COLO668 (cell line): ENCODE measurements around the gene DOCK2.
"Not testable (repeated sequence)": the region's sequence is repeated elsewhere in the genome, so short reads cannot be mapped to it uniquely, and the experiment has no call there.

Experiments used
- DNase-seq: peaks from one replicate; lab custom pipeline; 2025; ENCODE audit not compliant: unreplicated experiment; lab: John Stamatoyannopoulos, UW

The DOCK2 gene

GRCh38 chr5:169933127-169933526 is 296.1 kb downstream of the DOCK2 start:
- DNase-seq: no peak

DNA sequence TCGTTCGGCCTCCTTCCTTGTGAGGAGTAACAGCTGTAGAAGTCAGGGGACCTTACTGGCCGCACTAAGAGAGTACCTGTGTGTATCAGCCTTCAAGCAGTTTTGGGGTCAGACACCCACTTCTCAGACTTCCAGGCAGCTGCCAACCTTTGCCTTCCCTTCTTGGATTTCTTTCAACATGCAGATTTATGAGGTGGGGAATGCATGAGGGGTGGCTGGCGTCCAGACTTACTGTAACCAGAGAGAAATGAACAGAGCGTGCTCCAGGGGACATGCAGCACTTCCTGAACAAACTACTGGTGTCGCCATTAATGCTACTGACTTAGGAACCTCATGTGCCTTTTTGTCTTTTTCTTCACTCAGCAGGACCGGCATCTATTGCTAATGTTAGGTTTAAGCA is 296.5 kb downstream of the DOCK2 start:
- DNase-seq: no peak

DNA sequence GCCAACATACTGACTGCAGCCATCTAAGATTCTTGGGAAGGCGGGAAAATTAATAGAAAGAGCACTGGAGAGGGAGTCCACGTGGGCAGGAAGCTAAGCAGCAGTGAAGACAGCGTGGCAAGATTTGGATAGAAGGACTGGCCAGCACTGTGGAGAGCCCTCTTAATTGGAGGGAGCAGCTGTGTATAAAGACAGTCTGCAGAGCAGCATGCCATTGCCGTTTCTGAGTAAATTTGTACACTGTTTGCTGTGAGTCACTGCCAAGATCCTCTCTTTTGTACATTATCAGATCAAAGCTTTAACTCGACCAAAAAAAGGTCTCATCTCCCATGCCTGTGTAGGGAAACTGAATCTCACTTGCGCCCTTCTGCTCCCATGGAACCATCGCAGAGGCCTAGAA is 297.9 kb downstream of the DOCK2 start:
- no peak for DNase-seq

- DNase-seq: no peak
Measured at GRCh38 chr5:169935762-169936161, 298.7 kb downstream of the DOCK2 start.

- no peak for DNase-seq
Measured at GRCh38 chr5:169938439-169938838, 301.4 kb downstream of the DOCK2 start.

DNA sequence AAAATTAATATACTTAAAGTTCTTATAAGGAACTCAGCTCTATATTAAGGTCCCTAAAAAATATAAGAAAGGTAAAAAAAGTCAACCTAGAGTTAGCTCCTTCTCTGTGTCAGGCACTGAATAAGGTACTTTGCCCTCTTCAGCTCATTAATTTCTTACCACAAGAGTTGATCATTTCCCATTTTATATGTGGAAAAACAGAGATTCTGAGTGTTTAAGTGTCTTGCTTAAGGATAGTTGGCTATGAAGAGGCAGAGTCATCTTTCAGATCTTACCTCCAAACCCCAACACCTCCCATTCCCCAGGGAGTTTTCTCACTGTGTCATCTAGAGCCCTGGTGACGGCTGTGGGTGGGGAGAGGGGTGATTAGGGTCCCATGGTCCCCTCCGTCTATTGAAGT is 302.7 kb downstream of the DOCK2 start:
- DNase-seq: no peak

DNA sequence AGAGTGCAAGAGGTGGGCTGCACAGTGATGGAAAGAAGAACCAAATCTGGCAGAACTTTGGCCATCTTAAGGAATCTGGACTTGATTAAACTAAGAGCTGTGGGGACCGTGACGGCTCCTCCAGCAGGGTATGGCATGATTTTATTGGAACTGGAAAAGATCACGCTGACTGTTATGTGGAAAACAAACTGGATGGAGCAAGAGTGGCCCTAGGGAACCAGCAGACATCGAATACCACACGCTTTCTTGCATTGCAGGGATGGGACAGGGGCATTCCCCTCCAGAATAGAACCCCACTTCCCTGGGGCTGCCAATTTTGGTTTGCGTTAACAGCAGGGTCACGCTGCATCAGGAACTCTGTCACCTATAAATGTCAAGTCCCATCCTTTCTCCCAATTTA is 304.5 kb downstream of the DOCK2 start:
- DNase-seq: no peak

GRCh38 chr5:169942181-169942580 is 305.1 kb downstream of the DOCK2 start:
- DNase-seq: no peak

GRCh38 chr5:169943026-169943425 is 306.0 kb downstream of the DOCK2 start:
- no peak for DNase-seq

DNA sequence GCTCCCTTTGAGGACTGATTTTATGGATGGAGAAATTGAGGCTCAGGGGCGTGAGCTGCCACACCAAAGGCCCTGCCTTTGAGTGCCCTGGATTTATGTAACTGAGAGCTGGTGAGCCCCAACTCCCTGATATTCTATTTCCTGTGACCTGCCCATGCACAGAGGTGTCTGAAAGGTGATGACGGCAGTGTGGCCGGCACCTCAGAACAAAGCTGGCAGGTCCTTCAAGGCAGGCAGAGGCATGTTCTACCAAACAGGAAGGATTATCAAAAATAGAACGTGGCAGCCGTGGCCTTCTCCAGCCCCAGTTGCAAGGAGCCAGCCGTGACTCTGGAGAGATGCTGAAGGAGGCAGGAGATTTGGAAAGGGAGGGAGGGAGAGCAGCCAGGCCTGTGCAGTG is 307.0 kb downstream of the DOCK2 start:
- DNase-seq: no peak

DNA sequence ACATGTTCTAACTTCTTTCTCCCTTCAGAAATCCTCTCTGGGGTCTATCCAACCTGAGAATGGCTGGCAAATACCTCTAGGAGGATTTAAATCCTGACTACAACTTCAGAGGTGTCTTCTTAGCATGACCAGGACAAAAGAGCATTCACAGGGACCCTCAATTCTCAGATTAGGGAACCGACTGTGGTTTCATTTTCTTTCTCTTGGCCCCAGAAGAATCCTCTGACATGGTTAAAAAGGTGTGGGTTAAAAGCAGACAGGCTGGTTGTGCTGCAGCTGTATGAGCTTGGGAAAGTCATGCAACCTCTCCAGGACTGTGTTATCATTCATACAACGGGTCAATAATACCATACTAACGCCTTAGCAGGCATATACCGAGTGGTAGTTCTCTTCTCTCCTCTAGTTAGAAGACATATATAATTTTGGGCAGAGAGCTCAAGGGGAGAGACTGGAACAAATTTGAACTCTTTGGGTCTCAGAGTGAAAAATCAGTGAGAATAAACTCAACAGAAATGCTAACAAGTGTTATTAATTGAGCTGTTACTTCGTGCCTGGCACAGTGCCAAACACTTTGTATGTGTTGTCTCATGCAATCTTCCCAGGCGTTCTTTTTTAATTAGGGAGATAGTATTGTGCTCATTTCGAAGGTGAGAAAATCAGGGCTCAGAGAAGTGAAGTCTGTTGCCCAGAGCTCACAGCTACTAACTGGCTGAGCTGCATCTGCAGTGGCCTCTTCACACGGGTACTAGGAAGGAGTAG is 308.0 kb downstream of the DOCK2 start:
- DNase-seq: no peak

DNA sequence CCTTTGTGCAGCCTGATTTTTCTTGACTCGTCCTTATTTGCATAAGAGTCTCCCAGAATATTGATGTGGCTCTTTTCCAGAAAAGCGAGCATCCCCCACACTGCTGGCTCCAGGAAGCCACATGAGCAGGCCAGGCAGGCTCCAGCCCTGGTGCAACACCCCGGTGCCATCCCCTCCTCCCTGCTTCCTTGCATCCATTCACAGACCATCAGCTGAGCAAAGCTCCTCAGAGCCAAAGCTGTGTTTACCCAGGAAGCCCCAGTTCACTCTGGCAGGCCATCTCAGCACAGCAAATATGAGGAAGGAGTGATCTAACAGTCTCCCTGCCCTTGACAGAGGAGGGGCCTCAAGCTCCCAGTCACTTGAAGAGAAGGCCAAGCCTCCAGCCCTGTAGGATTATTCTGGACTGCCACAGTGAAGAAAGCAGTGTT is 308.8 kb downstream of the DOCK2 start:
- no peak for DNase-seq

DNA sequence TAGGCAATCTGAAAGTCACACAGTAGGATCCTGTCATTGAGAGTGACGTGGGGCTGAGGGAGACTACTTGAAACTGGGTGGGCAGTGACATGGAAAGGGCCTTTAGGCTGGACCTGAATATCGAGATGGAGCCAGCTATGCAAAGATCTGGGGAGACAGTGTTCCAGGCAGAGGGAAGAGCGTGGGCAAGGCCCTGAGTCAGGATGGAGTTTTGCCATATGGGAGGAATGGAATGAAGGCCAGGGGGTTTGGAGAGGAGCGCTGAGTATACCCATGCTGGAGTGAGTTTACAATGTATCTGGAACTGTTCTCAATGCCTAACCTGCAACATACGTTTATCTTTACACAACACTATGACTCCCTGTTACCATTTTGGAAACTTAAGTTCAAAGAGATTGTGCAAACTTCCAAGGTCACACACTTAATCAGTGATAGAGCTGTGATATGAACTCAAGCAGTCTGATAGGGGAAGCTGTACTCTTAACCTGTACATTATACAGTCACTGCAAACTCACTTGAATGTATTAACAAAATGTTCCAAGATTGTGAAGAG is 309.7 kb downstream of the DOCK2 start:
- DNase-seq: no peak

DNA sequence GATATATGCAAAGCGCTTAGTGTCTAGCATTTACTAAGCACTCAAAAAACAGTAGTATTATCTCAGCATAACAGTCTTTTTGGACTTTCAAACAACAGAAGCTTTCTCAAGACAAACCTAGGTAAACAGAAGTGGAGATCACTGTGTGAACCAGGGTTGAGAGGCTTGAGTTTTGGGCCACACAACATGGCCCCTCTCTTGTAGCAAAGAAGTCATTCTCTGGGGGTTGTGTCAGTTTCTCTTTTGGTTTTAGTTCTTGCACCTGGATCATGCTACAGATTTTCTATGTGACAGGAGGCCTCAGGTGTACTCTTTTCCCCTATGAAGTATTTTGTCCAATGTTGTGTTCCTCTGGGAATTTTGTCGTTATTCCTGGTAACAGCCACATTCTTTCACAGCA is 313.3 kb downstream of the DOCK2 start:
- no peak for DNase-seq

- not testable (repeated sequence) for DNase-seq
Measured at GRCh38 chr5:169953196-169953595, 316.1 kb downstream of the DOCK2 start.

- DNase-seq: no peak
Measured at GRCh38 chr5:169954786-169955185, 317.7 kb downstream of the DOCK2 start.

DNA sequence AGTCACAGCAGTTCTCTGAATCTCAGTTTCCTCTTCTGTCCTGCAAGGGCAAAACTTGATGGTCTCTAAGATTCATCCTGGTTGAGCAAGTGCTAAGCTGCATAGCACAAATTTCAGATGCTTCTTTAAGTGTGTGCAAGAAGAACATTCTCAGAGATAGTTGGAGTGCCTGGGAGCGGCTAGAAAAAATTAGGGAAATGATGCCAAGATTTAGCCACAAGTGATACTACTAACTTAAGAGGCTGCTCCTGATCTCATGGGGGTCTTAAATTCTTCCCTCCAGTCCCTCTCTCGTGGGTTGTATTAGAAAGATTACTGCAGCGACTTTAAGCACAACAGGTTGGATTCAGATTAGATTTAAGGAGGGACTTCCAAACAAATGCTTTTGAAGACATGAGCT is 319.1 kb downstream of the DOCK2 start:
- DNase-seq: no peak

GRCh38 chr5:169956756-169957155 is 319.7 kb downstream of the DOCK2 start:
- no peak for DNase-seq

- no peak for DNase-seq
Measured at GRCh38 chr5:169958278-169958677, 321.2 kb downstream of the DOCK2 start.

DNA sequence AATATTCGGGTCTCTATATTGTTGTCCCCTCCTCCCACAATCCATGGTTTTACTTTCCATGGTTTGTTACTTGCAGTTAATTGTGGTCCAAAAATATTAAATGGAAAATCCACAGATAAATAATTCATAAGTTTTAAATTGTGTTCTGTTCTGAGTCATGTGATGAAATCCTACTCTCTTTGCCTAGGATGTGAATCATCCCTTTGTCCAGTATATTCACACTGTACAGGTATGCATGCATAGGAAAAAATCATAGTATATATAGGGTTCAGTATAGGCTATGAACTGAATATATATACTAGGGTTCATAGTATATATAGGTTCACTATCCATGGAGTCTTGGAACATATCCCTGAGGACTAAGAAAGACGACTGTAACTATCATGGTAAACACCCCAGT is 323.6 kb downstream of the DOCK2 start:
- no peak for DNase-seq

DNA sequence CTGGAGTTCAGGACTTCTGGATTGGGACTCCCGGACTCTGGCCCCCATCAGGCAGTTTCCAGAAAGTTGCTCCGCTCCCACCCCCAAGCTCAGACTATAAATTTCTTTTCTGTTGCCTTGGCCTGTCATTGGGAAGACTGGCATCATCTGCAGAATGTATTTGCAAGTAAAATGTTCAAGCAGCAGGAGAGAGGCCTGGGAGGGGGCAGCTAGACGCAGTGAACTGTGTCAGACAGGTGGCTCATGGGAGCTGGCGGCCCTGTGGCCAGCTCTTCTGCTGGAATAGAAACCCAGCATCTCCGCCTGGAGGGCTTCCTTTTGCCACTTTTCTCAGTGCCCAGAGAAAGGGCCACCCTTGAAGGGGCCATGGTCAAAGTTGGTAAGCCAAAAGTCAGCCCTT is 327.2 kb downstream of the DOCK2 start:
- no peak for DNase-seq

DNA sequence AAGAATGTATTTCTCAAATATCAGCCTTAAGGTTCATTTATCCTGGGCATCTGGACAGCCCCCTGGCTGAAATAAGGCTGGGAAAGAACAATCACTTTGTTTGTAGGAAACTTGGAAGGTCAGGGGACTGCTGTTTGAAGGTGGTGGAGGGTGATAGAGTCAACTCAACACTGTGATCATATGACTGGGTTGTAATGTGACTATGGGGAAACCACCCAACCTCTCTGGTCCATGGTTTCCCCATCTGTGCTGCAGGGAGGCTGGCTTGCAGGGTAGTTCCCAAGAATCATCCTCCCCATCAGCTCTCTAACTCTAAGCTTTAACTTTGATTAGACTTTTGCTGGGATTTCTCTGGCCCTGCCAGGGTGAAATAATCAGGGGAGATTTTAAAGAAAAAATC is 333.3 kb downstream of the DOCK2 start:
- DNase-seq: no peak
